Measurements from ENCODE around the gene ALOX5AP. TPM values are rescaled to one million over a fixed set of nuclear protein-coding genes. Genes with fewer than 3 reads are reported as not detected.

The ALOX5AP gene
- total RNA-seq, 1 experiment from 2014 or later: not detected

DNA sequence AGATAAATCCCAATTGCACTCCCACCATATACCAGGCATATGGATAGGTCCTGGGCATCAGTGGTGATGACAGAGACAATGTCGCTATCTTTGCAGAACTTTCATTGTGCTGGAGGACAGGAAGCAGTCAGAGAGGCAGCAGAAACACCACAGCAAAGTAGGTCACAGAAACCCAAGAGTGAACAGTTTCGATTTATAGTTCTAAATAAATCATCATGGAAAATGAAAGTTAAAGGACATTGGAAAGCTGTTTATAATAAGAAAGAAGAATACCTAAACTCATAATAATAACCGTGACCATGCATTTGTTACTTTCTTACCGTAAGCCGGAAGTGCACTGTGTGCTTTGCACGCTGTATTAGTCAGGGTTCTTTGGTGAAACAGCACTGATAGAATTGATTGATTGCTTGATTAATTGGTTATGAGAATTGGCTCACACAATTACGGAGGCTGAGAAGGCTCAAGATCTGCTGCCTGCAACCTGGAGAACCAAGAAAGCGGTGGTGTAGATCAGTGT is 38.9 kb downstream of the ALOX5AP start:
- no peak overlapping the region for H3K4me3 ChIP-seq (ENCODE audit: low read length)
- H3K9me2 ChIP-seq (replicated peaks; ENCODE audit: low read length): no peaks in the 10 kb centered on the region
- H3K27me3 ChIP-seq (ENCODE audit: low read length): no peaks in the 10 kb centered on the region
- no peaks in the 10 kb centered on the region for H3F3A ChIP-seq (ENCODE audit: low read length, unreplicated experiment)
- no peak for TF ChIP-seq EZH2phosphoT487 (IDR thresholded peaks at IDR 0.05; ENCODE audit: borderline replicate concordance, low read length)
- TF ChIP-seq EZH2 (IDR thresholded peaks at IDR 0.05; ENCODE audit: low read length, unreplicated experiment): no peak
- TF ChIP-seq, protein P1, sequence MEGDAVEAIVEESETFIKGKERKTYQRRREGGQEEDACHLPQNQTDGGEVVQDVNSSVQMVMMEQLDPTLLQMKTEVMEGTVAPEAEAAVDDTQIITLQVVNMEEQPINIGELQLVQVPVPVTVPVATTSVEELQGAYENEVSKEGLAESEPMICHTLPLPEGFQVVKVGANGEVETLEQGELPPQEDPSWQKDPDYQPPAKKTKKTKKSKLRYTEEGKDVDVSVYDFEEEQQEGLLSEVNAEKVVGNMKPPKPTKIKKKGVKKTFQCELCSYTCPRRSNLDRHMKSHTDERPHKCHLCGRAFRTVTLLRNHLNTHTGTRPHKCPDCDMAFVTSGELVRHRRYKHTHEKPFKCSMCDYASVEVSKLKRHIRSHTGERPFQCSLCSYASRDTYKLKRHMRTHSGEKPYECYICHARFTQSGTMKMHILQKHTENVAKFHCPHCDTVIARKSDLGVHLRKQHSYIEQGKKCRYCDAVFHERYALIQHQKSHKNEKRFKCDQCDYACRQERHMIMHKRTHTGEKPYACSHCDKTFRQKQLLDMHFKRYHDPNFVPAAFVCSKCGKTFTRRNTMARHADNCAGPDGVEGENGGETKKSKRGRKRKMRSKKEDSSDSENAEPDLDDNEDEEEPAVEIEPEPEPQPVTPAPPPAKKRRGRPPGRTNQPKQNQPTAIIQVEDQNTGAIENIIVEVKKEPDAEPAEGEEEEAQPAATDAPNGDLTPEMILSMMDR (conservative IDR thresholded peaks at IDR 0.05; ENCODE audit: low read depth, low read length): no peak
- H3K9ac ChIP-seq (ENCODE audit: low read length): no peak overlapping the region
- POLR2A ChIA-PET (ENCODE audit: unreplicated experiment): no interaction called here
- no TSS peak for BruUV-seq (replicated peaks)
- no peak overlapping the region for H3K27ac ChIP-seq (ENCODE audit: low read length)
- DNase-seq (no peak), ATAC-seq (no peak)
- CTCF ChIA-PET: no interaction called here
- no peak overlapping the region for H2AFZ ChIP-seq (ENCODE audit: low read length)
- no peak overlapping the region for H3K4me2 ChIP-seq (ENCODE audit: low read length)
- intact Hi-C loops (cut with micrococcal nuclease): no loop called here
- no peaks in the 10 kb centered on the region for H3K4me1 ChIP-seq (ENCODE audit: insufficient read depth, low read length)
- H3K79me2 ChIP-seq (ENCODE audit: low read length): no peaks in the 10 kb centered on the region
- H3K9me3 ChIP-seq (ENCODE audit: low read length): no peaks in the 10 kb centered on the region
- H3K36me3 ChIP-seq (ENCODE audit: low read depth, low read length): no peaks in the 10 kb centered on the region
- no peaks in the 10 kb centered on the region for H4K20me1 ChIP-seq (ENCODE audit: low read length)

DNA sequence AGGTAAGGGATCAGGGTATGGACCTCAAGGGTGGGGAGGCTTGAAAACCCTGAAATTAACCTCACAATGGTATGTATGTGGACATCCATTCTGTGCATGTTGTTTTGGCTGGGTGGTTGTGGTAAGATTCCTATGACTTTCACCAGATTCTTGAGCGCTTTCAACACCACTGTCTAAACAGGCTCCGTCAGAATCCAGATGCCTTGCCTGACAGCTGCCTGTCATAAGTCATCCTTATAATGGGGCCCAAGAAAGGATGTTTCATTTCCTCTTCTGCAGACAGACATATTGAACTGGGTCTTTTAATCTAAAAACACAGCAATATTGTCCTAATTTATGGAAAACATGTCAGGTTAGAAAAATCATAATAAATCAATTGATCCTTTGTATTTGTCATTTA is 41.3 kb downstream of the ALOX5AP start:
- BruUV-seq (replicated peaks): no TSS peak
- no peaks in the 10 kb centered on the region for H3F3A ChIP-seq (ENCODE audit: low read length, unreplicated experiment)
- DNase-seq (no peak), ATAC-seq (no peak)
- H3K4me3 ChIP-seq (ENCODE audit: low read length): no peak overlapping the region
- H2AFZ ChIP-seq (ENCODE audit: low read length): no peak overlapping the region
- no peaks in the 10 kb centered on the region for H3K4me1 ChIP-seq (ENCODE audit: insufficient read depth, low read length)
- POLR2A ChIA-PET (ENCODE audit: unreplicated experiment): no interaction called here
- intact Hi-C loops (cut with micrococcal nuclease): no loop called here
- no peaks in the 10 kb centered on the region for H3K27me3 ChIP-seq (ENCODE audit: low read length)
- H3K9me3 ChIP-seq (ENCODE audit: low read length): no peaks in the 10 kb centered on the region
- H3K9ac ChIP-seq (ENCODE audit: low read length): no peak overlapping the region
- CTCF ChIA-PET: no interaction called here
- H3K9me2 ChIP-seq (replicated peaks; ENCODE audit: low read length): no peaks in the 10 kb centered on the region
- no peak overlapping the region for H3K27ac ChIP-seq (ENCODE audit: low read length)
- no peak for TF ChIP-seq EZH2phosphoT487 (IDR thresholded peaks at IDR 0.05; ENCODE audit: borderline replicate concordance, low read length)
- TF ChIP-seq, protein P1 (conservative IDR thresholded peaks at IDR 0.05; ENCODE audit: low read depth, low read length): no peak
- no peak for TF ChIP-seq EZH2 (IDR thresholded peaks at IDR 0.05; ENCODE audit: low read length, unreplicated experiment)
- no peaks in the 10 kb centered on the region for H4K20me1 ChIP-seq (ENCODE audit: low read length)
- no peaks in the 10 kb centered on the region for H3K79me2 ChIP-seq (ENCODE audit: low read length)
- H3K4me2 ChIP-seq (ENCODE audit: low read length): no peak overlapping the region
- no peaks in the 10 kb centered on the region for H3K36me3 ChIP-seq (ENCODE audit: low read depth, low read length)

DNA sequence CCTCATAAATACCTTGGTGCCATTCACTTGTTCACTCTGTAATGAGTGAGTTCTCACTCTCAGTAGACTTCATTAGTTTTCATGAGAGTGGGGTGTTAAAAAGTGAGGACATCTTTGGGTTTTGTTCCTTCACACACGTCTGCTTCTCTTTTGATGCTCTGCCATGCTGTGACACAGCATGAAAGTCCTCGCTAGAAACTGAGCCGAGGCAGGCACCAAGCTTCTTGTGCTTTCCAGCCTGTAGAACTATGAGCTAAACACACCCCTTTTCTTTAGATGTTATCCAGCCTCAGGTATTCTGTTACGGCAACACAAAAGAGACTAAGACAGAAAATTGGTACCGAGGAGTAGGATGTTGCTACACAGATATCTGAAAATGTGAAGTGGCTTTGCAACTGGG is 43.7 kb downstream of the ALOX5AP start:
- no peak overlapping the region for H3K4me3 ChIP-seq (ENCODE audit: low read length)
- no peaks in the 10 kb centered on the region for H3K4me1 ChIP-seq (ENCODE audit: insufficient read depth, low read length)
- CTCF ChIA-PET: no interaction called here
- no peak for ATAC-seq
- no peaks in the 10 kb centered on the region for H3F3A ChIP-seq (ENCODE audit: low read length, unreplicated experiment)
- no peak overlapping the region for H3K9ac ChIP-seq (ENCODE audit: low read length)
- BruUV-seq (replicated peaks): no TSS peak
- H3K9me3 ChIP-seq (ENCODE audit: low read length): no peaks in the 10 kb centered on the region
- intact Hi-C loops (cut with micrococcal nuclease): no loop called here
- H2AFZ ChIP-seq (ENCODE audit: low read length): no peak overlapping the region
- POLR2A ChIA-PET (ENCODE audit: unreplicated experiment): no interaction called here
- no peaks in the 10 kb centered on the region for H3K9me2 ChIP-seq (replicated peaks; ENCODE audit: low read length)
- no peak overlapping the region for H3K4me2 ChIP-seq (ENCODE audit: low read length)
- TF ChIP-seq EZH2 (IDR thresholded peaks at IDR 0.05; ENCODE audit: low read length, unreplicated experiment) (no peak), EZH2phosphoT487 (IDR thresholded peaks at IDR 0.05; ENCODE audit: borderline replicate concordance, low read length) (no peak)
- TF ChIP-seq, protein P1 (conservative IDR thresholded peaks at IDR 0.05; ENCODE audit: low read depth, low read length): no peak
- no peaks in the 10 kb centered on the region for H3K79me2 ChIP-seq (ENCODE audit: low read length)
- H3K36me3 ChIP-seq (ENCODE audit: low read depth, low read length): no peaks in the 10 kb centered on the region
- no peaks in the 10 kb centered on the region for H4K20me1 ChIP-seq (ENCODE audit: low read length)
- H3K27ac ChIP-seq (ENCODE audit: low read length): no peak overlapping the region
- H3K27me3 ChIP-seq (ENCODE audit: low read length): no peaks in the 10 kb centered on the region
- no peak for DNase-seq

Measured in PC-3 (cell line).